Measurements from ENCODE around the gene RNF32.
"Not testable (repeated sequence)": the region's sequence is repeated elsewhere in the genome, so short reads cannot be mapped to it uniquely, and the experiment has no call there.

Gene RNF32

GRCh38 chr7:156642306-156643045, 1.9 kb downstream of the RNF32 start:
- no peak for FAIRE-seq

GRCh38 chr7:156647330-156647729, 6.8 kb downstream of the RNF32 start:
- not testable (repeated sequence) for FAIRE-seq

GRCh38 chr7:156650042-156650441, 9.5 kb downstream of the RNF32 start:
- FAIRE-seq = no peak

- FAIRE-seq = no peak
These were observed 10.9 kb downstream of the RNF32 start for GRCh38 chr7:156651474-156651873.

- FAIRE-seq = no peak
These were observed 12.5 kb downstream of the RNF32 start for GRCh38 chr7:156652886-156653568.

GRCh38 chr7:156654511-156655234, 14.1 kb downstream of the RNF32 start:
- no peak for FAIRE-seq

GRCh38 chr7:156655251-156655650, 14.7 kb downstream of the RNF32 start:
- FAIRE-seq = no peak

- FAIRE-seq = no peak
These were observed 15.4 kb downstream of the RNF32 start for GRCh38 chr7:156655983-156656382.

- FAIRE-seq = no peak
These were observed 16.0 kb downstream of the RNF32 start for GRCh38 chr7:156656598-156656997.

- no peak for FAIRE-seq
These were observed 17.1 kb downstream of the RNF32 start for GRCh38 chr7:156657681-156658080.

GRCh38 chr7:156659203-156659602, 18.6 kb downstream of the RNF32 start:
- no peak for FAIRE-seq

- FAIRE-seq = no peak
These were observed 19.4 kb downstream of the RNF32 start for GRCh38 chr7:156659961-156660360.

GRCh38 chr7:156661637-156662036, 21.1 kb downstream of the RNF32 start:
- no peak for FAIRE-seq

GRCh38 chr7:156662277-156662676, 21.7 kb downstream of the RNF32 start:
- FAIRE-seq = no peak

- no peak for FAIRE-seq
These were observed 24.5 kb downstream of the RNF32 start for GRCh38 chr7:156665101-156665500.

GRCh38 chr7:156666368-156667109, 26.0 kb downstream of the RNF32 start:
- no peak for FAIRE-seq

- no peak for FAIRE-seq
These were observed 26.5 kb downstream of the RNF32 start for GRCh38 chr7:156667110-156667426.

GRCh38 chr7:156668130-156668741, 27.7 kb downstream of the RNF32 start:
- no peak for FAIRE-seq

- no peak for FAIRE-seq
These were observed 28.7 kb downstream of the RNF32 start for GRCh38 chr7:156669035-156669828.

- FAIRE-seq = no peak
These were observed 32.9 kb downstream of the RNF32 start for GRCh38 chr7:156673454-156673853.

- FAIRE-seq = no peak
These were observed 33.3 kb downstream of the RNF32 start for GRCh38 chr7:156673902-156674301.

GRCh38 chr7:156675721-156676120, 35.1 kb downstream of the RNF32 start:
- FAIRE-seq = no peak

Data from TTC549 (cell line).